Mucosa of rectum (tissue), 2 donors: Measurements from ENCODE around the gene SLC2A6.

Experiments used
- H3K27ac ChIP-seq, 2 donors: one replicate each; pipeline ENCODE4 v1.7.0; 2013; ENCODE audit warnings: inconsistent platforms in 2 of 2, low read depth in 2 of 2, low read length in 2 of 2
- H3K27me3 ChIP-seq, 2 donors: one replicate each; pipeline ENCODE4 v1.7.0; 2013; ENCODE audit warnings: low read length in 2 of 2; ENCODE audit not compliant: control insufficient read depth in 2 of 2, insufficient read depth in 2 of 2
- H3K36me3 ChIP-seq, 2 donors: one replicate each; pipeline ENCODE4 v1.7.0; 2013; ENCODE audit warnings: low read length in 2 of 2; ENCODE audit not compliant: control insufficient read depth in 2 of 2, insufficient read depth in 2 of 2
- H3K4me1 ChIP-seq, 2 donors: one replicate each; pipeline ENCODE4 v1.7.0; 2013; ENCODE audit warnings: low read length in 2 of 2, mild to moderate bottlenecking in 1 of 2; ENCODE audit not compliant: control insufficient read depth in 2 of 2, insufficient read depth in 2 of 2
- H3K4me3 ChIP-seq, 2 donors: one replicate each; pipeline ENCODE4 v1.7.0; 2013; ENCODE audit warnings: low read length in 2 of 2
- H3K9ac ChIP-seq, 2 donors: one replicate each; pipeline ENCODE4 v1.7.0; 2013; ENCODE audit warnings: low read length in 2 of 2, low read depth in 1 of 2, mild to moderate bottlenecking in 1 of 2
- H3K9me3 ChIP-seq, 2 donors: one replicate each; pipeline ENCODE4 v1.7.0; 2013; ENCODE audit warnings: low read length in 2 of 2; ENCODE audit not compliant: control insufficient read depth in 2 of 2
- donor health status: healthy.
- donor health status: Normal muscosa, but diverticular disease.

The SLC2A6 gene

DNA sequence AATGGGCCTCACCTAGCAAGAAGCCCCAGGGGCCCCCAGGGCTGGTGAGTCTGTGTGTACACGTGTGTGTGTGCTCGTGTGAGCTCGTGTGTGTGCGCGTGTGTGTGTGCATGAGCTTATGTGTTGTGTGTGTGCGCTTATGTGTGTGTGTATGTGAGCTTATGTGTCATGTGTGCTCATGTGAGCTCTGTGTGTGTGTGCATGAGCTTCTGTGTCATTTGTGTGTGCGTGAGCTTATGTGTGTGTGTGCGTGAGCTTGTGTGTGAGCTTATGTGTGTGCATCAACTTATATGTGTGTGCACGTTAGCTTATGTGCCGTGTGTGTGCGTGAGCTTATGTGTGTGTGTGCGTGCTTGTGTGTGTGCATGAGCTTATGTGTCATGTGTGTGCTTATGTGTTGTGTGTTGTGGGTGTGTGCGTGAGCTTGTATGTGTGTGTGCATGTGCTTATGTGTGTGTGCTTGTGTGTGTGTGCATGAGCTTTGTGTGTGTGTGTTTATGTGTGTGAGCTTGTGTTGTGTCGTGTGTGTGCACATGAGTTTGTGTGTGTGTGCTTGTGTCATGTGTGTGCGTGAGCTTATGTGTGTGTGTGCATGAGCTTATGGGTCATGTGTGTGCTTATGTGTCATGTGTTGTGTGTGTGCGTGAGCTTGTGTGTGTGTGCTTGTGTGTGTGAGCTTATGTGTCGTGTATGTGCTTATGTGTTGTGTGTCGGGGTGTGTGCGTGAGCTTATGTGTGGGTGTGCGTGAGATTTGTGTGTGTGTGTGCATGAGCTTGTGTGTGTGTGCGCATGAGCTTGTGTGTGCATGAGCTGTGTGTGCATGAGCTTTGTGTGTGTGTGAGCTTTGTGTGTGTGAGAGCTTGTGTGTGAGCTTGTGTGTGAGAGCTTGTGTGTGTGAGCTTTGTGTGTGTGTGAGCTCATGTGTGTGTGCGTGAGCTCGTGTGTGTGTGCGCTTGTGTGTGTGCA, 16.7 kb upstream of the SLC2A6 start:
- no peak overlapping the region for H3K9ac ChIP-seq
- H3K9me3 ChIP-seq = no peaks in the 10 kb centered on the region
- no peak overlapping the region for H3K27ac ChIP-seq
- H3K4me1 ChIP-seq = peaks cover 2 to 14% of the 10 kb centered on the region in 2 donors
- peaks cover 1 to 6% of the 10 kb centered on the region in 2 donors for H3K27me3 ChIP-seq
- H3K4me3 ChIP-seq = no peak overlapping the region
- no peaks in the 10 kb centered on the region for H3K36me3 ChIP-seq

- Histone ChIP-seq H3K4me3 (no peak overlapping the region), H3K27ac (no peak overlapping the region), H3K9me3 (no peaks in the 10 kb centered on the region), H3K36me3 (no peaks in the 10 kb centered on the region), H3K9ac (no peak overlapping the region), H3K27me3 (peaks cover 0 to 6% of the 10 kb centered on the region in 2 donors), H3K4me1 (peaks cover 2 to 14% of the 10 kb centered on the region in 2 donors)
Measured at GRCh38 chr9:133494636-133495326, 15.9 kb upstream of the SLC2A6 start.

DNA sequence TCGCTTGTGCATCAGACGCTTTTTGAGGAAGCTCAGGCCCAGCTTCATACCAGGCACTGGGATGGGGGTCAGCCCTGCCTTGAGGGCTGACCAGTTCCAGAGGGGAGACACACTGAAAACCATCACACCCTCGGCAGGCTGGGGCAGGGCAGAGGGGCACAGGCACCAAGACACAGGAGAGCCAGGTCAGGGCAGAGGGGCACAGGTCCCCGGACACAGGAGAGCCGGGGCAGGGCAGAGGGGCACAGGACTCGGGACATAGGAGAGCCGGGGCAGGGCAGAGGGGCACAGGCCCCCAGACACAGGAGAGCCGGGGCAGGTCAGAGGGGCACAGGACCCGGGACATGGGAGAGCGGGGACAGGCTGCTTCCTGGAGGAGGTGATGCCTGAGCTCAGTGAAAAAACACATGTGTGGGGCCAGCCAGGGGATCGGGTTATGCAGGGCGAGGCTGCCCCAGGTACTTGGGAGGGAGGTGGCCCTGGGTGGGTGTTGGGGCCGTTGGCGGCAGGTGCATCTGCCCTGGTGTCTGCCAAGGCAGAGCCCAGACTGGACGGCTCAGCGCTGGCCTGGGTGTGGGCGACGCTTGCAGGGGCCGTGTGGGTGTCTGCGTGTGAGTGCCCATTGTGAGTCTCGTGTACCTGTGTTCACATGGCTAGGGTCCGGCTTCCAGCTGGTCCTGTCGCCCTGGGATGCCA, 15.1 kb upstream of the SLC2A6 start:
- Histone ChIP-seq H3K4me3 (no peak overlapping the region), H3K4me1 (peaks cover 2 to 7% of the 10 kb centered on the region in 2 donors), H3K27ac (no peak overlapping the region), H3K9ac (no peak overlapping the region), H3K27me3 (peaks cover 0 to 6% of the 10 kb centered on the region in 2 donors), H3K9me3 (no peaks in the 10 kb centered on the region), H3K36me3 (no peaks in the 10 kb centered on the region)

GRCh38 chr9:133493428-133493827, 14.5 kb upstream of the SLC2A6 start:
- H3K27me3 ChIP-seq = peaks cover 0 to 6% of the 10 kb centered on the region in 2 donors
- no peak overlapping the region for H3K27ac ChIP-seq
- no peak overlapping the region for H3K4me3 ChIP-seq
- H3K4me1 ChIP-seq = peaks cover 2 to 3% of the 10 kb centered on the region in 2 donors
- no peaks in the 10 kb centered on the region for H3K9me3 ChIP-seq
- no peaks in the 10 kb centered on the region for H3K36me3 ChIP-seq
- no peak overlapping the region for H3K9ac ChIP-seq

- peaks cover 0 to 3% of the 10 kb centered on the region in 2 donors for H3K27me3 ChIP-seq
- H3K9me3 ChIP-seq = no peaks in the 10 kb centered on the region
- peaks cover 2 to 3% of the 10 kb centered on the region in 2 donors for H3K4me1 ChIP-seq
- no peaks in the 10 kb centered on the region for H3K36me3 ChIP-seq
- H3K9ac ChIP-seq = no peak overlapping the region
- H3K4me3 ChIP-seq = no peak overlapping the region
- peak overlapping the region in 1 of 2 donors; percentile 16 for H3K27ac ChIP-seq
Measured at GRCh38 chr9:133492061-133493021, 13.4 kb upstream of the SLC2A6 start.

GRCh38 chr9:133491656-133491925, 12.7 kb upstream of the SLC2A6 start:
- Histone ChIP-seq H3K27ac (peak overlapping the region in 1 of 2 donors; percentile 16), H3K27me3 (peaks cover 0 to 3% of the 10 kb centered on the region in 2 donors)

GRCh38 chr9:133490865-133491655, 12.2 kb upstream of the SLC2A6 start:
- H3K27ac ChIP-seq = peak overlapping the region in 1 of 2 donors; percentile 16
- no peaks in the 10 kb centered on the region for H3K36me3 ChIP-seq
- no peaks in the 10 kb centered on the region for H3K9me3 ChIP-seq
- H3K27me3 ChIP-seq = peaks cover 0 to 3% of the 10 kb centered on the region in 2 donors
- peaks cover under 1 to 5% of the 10 kb centered on the region in 2 donors for H3K4me1 ChIP-seq
- H3K4me3 ChIP-seq = no peak overlapping the region
- H3K9ac ChIP-seq = no peak overlapping the region

More at GRCh38 chr9:133491656-133491925, 12.7 kb upstream of the SLC2A6 start:
- H3K4me1 ChIP-seq = peaks cover 0 to 3% of the 10 kb centered on the region in 2 donors
- H3K9me3 ChIP-seq = no peaks in the 10 kb centered on the region
- H3K4me3 ChIP-seq = no peak overlapping the region
- no peaks in the 10 kb centered on the region for H3K36me3 ChIP-seq
- H3K9ac ChIP-seq = no peak overlapping the region

DNA sequence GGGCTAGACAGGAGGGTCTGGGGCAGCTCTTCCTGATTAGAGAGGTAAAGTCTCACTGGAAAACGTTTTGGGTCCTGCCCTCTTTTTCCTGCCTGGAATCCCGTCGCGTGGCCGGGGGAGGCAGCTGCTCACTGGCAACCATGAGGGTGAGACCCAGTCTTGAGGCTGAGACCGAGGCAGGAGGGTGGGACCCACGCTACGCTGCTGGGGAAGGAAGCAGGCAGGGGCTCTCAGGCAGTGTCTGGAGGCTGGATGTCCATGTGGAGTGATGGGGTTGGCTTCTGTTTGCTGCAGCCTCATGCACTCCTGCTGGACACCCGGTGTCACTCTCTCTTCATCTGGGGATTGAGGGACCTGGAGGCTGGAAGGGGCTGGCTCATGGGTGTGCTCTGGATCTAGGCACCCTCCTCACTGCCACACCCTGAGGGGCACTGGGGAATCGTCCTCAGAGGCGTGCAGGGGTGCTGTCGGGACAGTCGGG, 11.3 kb upstream of the SLC2A6 start:
- H3K4me1 ChIP-seq = peaks cover 3 to 7% of the 10 kb centered on the region in 2 donors
- H3K36me3 ChIP-seq = no peaks in the 10 kb centered on the region
- H3K4me3 ChIP-seq = no peak overlapping the region
- H3K9me3 ChIP-seq = no peaks in the 10 kb centered on the region
- H3K9ac ChIP-seq = no peak overlapping the region
- H3K27me3 ChIP-seq = peaks cover 0 to 4% of the 10 kb centered on the region in 2 donors
- H3K27ac ChIP-seq = no peak overlapping the region
